Measurements from ENCODE around the gene ZCCHC7.

- TF ChIP-seq CTCF (IDR thresholded peaks at IDR 0.05; ENCODE audit: insufficient read depth, low read length) (no peak), POLR2AphosphoS5 (IDR thresholded peaks at IDR 0.05; ENCODE audit: low read depth) (no peak), REST (IDR thresholded peaks at IDR 0.05; ENCODE audit: insufficient replicate concordance, low read depth) (no peak), SPI1 (IDR thresholded peaks at IDR 0.05; ENCODE audit: borderline replicate concordance, low read depth) (no peak)
Measured at GRCh38 chr9:37264539-37264938, 144.2 kb downstream of the ZCCHC7 start.

Measured in HL-60 (cell line).